HG02943 (cell line): ENCODE data around the gene GGCT.

ENCODE experiments used
- ATAC-seq: cut with Tn5 transposase; IDR thresholded peaks from one replicate; pipeline ENCODE4 v1.9.1; 2021; ENCODE audit warnings: mild to moderate bottlenecking, low read depth, moderate library complexity; ENCODE audit not compliant: unreplicated experiment

The GGCT gene

DNA sequence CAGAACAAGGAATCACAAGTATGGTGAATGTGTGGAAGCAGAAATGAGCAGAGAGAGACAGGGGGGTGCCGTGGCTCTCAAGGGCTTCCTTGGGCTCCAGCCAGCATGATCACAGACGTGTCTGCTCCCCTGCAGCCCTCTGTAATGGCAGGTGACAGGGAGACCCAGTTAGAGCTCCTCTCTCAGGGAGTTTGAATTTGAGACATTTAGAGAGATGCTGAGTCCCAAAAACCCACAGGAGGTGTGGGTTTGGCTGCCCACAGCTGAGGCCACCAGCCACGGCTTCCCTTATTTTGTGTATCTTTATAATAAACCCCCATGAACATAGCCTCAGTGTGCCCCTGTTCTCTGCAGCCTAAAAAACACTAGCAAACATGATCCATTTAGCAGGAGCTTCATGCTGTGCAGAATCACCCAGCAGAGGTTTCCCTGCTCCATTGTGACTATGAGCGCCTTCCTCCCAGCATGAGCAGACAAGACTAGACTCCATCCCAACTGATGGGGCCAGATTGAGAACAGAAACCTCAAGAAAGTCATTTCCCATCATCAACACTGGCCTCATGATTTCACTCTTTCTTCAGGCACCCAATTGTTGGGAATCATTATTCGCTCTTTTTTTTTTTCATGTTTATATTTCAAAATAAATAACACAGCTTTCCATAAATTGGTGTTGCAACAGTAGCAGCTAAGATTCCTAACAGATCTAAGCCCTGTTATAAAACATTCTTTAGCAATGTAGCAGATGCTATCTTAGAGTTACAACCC lies 39.4 kb downstream of the GGCT start:
- ATAC-seq: no peak

DNA sequence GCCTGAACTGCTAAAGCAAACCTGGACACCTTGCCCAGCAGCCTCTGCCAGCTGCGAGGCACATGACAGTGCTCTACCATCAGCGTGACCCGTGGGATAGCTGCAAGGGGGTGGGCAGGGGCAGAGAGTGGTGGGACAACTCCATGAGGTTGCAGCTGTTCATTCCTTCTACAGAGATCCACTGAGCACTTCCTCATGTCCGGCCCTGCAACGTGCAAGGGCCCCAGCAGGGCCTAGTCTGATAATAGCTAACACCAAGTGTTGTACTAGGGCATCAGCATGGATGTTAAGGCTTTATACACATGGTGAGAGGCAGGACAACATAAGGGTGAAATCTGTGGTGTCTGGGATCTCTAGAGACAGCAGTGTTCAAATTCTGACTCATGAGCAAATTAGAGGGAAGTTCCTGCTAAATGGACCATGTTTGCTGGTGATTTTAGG lies 40.4 kb downstream of the GGCT start:
- ATAC-seq: no peak

DNA sequence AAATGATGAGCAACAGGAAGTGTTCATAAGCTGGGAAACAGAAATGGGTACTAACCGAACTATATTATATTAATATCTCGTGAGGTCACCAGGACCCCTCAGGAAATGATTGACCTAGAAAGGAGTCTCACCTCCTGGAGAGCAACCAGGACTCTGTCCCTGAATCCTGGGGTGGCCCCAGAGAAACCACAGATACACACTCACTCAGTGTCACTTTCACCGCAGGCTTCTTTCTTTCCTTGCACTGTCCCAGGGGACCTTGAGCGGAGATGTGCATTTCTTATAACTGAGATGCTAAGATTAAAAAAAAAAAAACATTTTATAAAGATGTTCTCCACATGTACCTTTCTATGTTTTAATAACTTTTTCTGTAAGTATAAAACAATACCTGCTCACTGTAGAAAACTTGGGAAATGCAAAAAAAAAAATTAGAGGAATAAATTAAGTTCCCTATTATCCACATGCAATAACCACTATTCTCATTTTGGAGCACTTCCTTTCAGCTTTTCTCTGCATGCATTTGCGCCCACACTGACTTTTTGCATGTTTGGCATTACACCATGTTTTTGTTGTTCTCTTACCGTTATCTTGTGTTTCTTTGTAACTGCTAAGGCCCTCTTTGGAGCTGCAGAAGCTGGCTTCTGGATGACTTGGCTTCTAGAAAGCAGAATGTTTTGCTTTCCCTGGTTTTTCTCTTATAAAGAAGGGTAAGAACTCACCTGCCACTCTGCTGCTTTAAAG lies 41.1 kb downstream of the GGCT start:
- ATAC-seq: no peak

DNA sequence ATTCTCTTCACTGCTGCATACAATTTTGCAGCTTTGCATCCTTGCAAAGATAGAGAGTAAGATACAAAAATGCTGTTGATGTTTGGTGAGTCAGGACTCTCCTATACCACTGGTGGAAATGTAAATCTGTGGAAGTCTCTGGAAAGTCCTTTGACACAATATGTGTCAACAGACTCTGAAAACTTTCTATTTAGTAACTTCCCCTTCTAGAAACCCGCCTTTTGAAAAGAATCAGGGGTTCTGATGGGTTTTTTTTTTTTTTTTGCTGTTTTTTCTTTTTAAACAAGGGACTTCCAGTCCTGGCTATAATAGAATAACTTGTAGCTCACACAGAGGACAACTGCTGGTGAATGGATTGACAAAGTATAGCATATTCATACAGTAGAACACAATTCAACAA lies 42.5 kb downstream of the GGCT start:
- no peak for ATAC-seq

DNA sequence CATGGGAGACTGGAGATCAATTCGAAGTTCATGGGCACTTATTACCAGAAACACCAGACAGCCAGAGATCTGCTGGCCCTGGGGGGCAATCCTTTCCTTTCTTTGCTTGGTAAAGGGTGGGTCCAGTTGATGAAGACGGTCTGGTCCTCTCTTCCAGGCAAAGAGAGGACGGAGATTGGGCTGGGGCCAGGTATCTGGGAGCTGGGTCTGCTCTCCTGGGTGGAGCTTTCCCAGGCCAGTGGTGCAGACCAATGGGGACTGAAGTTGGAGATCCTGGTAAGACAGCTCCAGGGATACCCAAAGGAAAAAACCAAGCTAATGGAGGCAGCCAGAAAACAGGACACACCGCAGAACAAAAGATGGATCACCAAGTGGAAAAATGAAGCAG lies 44.4 kb downstream of the GGCT start:
- no peak for ATAC-seq

DNA sequence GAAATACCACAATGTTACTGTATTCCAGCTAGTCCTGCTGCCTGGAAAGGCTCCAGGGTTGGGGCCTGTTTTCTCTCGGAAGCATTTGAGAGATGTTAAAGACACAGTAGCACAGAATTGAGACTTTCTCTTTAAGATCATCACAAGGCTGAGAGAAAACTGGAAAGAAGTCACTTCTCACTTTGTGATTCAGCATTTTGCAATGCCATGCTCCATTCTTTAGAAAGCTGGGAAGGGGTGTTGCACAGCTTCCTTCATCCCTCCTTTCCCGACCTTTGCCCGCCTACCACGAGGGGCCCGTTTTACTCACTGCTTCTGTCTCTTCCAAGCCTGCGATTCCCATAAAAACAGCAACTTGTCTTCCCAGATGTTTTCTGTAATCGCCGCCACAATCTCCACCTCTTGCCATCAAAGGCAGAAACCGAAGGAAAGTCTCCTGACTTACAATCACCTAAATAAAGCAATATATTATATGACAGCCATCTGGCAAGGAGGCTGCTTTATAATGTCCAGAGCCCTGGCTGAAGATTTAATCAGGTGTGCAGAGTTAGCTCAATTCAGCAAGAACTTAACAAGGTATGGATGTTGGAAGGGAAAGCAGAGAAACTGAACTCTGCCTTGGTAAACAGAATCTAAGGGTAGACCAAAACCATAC lies 44.9 kb downstream of the GGCT start:
- ATAC-seq: no peak

DNA sequence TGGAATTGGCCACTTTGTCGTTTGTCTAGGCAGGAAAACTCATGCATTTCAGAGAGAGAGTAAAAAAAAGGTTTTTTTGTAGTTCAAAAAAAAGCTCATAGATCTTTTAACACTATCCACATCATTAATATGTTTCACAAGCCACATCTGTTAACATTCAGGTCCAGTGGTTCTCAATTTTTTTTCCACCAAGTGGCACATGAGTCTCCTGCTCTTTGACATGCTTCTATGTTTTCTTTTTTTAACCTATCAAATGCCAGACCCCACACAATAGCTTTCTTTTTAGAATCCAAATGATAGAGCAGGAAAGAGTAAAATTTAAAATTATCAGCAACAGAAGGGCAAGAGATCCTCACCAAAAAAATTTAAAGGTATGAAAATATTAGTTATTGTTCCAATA lies 46.3 kb downstream of the GGCT start:
- ATAC-seq: no peak

DNA sequence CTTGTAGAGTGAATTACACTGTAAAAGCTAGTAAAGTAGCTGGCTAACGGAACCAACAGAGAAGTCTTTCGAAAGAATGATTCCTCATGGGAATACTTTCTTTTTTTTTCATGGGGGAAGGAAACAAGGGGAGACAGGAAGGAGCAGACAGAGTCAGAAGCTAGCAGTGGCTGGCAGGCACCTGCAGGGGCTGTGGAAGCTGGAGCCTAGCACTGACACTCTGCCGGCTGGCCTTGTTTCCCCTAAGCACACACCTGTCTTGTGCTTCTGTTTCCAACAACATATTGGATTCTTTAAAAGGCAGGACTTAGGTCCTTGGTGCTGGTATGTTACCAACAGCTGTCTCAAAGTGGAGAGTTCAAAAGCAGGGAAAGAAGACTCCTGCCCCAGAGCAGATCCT lies 50.7 kb downstream of the GGCT start:
- ATAC-seq: no peak

DNA sequence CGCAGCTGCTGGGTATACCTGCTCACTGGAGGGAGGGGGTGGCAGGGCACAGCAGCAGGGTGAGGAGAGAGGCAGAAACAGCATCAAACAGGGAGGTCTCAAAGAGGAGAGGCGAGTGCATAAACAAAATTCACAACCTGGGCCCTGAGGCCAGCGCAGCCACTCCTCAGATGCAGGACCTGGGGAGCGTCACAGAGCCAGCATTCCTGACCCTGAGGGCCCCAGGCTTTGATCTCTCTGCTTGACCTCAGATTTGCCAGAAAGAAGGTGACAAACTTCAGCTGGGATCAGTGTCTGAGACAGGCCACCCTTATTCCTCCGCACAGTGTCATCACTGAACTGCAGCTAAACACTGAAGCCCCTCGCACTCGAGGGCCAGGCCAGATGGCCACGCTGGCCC lies 51.6 kb downstream of the GGCT start:
- ATAC-seq: no peak

DNA sequence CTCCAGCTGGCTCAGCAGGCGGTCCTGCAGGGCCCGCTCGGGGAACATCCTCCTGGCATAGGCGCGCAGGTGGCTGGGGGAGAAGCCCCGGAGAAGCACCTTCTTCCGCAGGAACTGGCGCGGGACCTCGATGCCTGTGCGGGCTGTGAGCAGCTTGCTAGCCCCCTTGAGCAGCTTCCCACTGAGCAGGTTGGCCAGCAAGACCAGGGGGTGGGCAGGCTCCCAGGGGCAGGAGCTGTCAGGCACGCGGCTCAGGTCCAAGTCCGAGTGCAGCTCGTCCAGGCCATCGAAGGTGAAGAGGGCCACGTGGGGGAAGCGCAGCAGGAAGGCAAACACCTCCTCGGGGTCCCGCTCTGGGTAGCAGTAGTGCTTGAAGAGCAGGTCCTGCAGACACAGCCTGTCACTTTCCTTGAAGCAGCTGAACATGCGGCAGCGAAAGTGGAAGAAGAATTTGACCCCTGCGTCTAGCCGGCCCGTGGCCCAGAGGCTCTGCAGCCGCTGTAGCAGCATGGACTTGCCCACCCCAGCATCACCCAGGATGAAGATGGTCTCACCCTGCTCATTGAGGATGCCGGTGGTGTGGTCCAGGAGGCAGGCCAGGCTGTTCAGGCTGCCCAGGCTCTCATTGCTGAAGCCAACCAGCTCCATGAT lies 52.2 kb downstream of the GGCT start:
- no peak for ATAC-seq

DNA sequence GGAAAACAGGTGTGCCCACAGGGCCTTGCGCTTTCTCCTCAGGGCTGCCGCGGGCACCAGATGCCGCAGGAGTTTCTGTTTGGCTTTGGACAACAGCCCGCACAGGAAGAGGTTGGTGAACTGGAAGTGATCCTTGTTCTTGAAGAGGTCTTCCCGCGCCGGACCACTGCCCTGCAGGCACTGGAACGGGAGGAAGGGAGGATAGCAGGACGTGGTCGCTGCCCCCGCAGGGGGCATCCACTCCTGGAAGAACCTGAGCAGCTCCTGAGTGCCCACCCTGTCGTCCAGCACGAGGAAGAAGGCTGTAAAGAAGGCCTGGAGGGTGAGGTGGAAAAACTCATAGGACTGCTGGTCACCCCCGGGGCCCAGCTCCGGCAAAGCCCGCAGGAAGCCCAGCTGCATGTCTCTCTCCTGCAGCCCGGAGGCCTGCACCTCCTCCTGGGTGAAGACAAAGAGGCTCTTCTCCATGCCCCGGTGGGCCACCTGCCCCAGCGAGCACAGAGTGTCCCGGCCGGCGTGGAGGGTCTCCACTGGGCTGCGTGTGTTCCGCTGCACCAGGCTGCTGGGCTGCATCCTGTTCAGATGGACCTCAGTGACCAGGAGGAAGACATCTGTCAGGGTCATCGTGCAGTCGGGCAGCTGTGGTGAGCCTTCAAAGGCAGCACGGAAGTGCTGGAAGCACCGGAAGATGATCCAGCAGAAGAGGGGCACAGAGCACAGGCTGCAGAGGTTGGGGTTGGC lies 52.9 kb downstream of the GGCT start:
- ATAC-seq: no peak

DNA sequence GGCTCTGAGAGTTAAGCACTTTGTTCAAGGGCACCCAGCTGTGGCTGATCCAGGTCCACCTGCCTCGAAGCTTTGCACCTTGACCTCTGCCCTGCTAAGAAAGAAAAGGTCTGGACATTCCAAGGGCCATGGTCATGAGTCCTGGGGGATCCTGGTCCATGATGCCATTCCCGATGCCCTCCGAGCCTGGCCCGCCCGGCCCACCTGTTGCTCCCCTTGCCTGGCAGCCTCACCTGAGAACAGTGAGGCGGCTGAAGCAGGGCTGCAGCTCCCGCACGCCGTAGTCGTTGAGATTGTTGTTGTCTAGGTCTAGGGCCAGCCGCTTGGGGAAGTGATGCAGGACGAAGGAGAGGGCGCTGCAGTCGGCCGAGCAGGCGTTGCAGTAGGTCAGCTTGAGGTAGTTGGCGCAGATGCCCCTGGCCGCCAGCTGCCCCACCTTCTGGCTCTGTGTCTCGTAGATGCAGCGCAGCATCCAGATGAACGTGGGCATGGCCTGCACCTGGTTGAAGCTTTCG lies 53.6 kb downstream of the GGCT start:
- ATAC-seq: no peak

DNA sequence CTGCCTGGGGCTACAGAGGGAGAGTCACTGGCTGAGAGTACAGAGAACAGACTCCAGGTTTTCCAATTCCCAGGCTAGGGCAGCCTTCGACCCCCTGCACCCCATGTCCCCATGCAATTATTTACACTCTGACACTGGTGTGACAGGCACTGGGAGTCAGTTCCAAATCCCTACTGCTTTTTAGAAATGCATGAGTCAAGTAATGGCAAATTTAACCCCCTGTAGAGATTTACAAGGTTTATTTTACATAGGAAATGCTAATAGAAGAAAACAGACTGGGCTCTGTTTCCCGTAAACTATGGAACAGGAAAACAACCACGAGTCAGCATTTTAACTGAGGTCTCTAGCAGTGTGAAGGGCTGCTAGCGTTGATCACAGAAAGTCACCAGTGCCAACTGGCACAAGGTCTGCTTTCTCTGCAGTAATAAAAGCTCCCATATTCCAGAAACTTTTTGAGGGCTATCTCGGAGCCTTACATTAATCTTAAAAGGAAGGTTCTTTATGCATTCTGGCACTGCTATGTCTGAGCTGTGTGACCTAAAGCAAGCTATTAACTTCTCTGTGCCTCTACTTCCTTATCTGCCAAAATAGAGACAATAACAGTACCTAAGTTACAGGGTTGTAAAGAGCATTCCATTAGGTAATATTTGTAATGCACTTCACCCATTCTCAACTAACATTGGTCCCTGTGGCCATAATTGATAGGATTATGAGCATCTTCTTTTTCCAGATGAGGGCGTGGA lies 54.2 kb downstream of the GGCT start:
- no peak for ATAC-seq

DNA sequence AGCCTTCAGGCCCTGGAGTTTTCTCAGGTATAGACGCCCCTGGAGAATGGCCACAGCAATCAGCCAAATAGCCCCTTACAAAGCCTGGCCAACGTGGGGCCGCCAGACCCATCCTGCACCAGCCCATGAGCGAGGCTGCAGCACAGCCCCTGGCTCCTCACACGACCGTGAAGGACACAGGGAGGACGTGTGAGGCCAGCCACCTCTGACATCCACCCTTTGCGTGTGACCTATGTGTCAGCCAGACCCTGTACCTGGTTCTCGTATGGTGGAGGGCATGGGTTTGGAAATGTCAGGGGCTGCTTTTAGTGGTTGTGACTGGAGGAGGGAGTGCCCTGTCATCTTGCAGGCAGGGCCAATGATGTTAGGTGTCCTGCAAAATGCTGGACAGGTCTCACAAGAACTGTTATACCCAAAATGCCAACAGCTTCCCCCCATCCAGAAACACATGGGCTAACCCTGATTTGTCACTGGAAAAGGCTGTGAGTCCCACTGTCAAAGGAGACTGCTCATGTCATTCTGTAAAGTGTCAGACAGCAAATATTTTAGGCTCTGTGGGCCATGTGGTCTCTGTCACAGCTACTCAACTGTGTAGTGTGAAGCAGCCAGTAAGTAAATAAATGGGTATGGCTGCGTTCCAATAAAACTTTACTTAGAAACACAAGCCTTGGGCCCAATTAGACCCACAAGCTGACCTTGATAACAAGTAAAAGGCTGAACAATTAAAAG lies 56.0 kb downstream of the GGCT start:
- no peak for ATAC-seq

DNA sequence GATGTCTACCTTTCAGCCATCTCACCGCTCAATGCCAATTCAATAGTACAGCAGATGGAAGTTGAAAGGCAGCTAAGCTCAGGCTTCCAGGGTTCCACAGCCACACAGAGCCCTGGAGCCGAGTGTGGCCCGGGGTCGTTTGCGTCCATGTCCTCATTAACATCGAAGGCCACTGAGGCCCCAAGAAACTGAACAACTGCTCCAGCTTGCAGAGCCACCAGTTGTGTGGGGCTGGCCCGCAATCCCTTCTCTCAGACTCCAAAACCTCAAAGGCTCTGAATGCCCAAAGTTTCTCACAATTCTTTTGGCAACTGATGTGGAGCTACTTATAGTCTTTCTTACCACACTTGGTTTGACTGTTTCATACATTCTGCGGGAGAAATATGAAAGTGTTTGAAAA lies 57.2 kb downstream of the GGCT start:
- no peak for ATAC-seq
